ENCODE results near the gene SC5D.

SC5D gene

GRCh38 chr11:121349790-121350189 is 57.2 kb downstream of the SC5D start:
- no peaks in the 10 kb centered on the region for H3K4me1 ChIP-seq
- H3K27me3 ChIP-seq: no peaks in the 10 kb centered on the region; the same call in 1 of the 2 replicates
- no peaks in the 10 kb centered on the region for H3K36me3 ChIP-seq
- H3K4me3 ChIP-seq (ENCODE audit: low read depth, low read length): no peak overlapping the region
- TF ChIP-seq CTCF (IDR thresholded peaks at IDR 0.05; ENCODE audit: low read depth, low read length): no peak
- no peaks in the 10 kb centered on the region for H3K9me3 ChIP-seq
- DNase-seq: no peak

- no peak overlapping the region for H3K4me3 ChIP-seq (ENCODE audit: low read depth, low read length)
- H3K36me3 ChIP-seq: no peaks in the 10 kb centered on the region
- H3K9me3 ChIP-seq: no peaks in the 10 kb centered on the region
- H3K4me1 ChIP-seq: no peaks in the 10 kb centered on the region
- DNase-seq: no peak
- no peak for TF ChIP-seq CTCF (IDR thresholded peaks at IDR 0.05; ENCODE audit: low read depth, low read length)
- no peaks in the 10 kb centered on the region; the same call in 1 of the 2 replicates for H3K27me3 ChIP-seq
These were observed 57.9 kb downstream of the SC5D start for GRCh38 chr11:121350314-121351082.

- H3K4me1 ChIP-seq: no peaks in the 10 kb centered on the region
- H3K4me3 ChIP-seq (ENCODE audit: low read depth, low read length): no peak overlapping the region
- no peak for TF ChIP-seq CTCF (IDR thresholded peaks at IDR 0.05; ENCODE audit: low read depth, low read length)
- DNase-seq: no peak
- no peaks in the 10 kb centered on the region; the same call in 1 of the 2 replicates for H3K27me3 ChIP-seq
- H3K9me3 ChIP-seq: no peaks in the 10 kb centered on the region
- H3K36me3 ChIP-seq: no peaks in the 10 kb centered on the region
These were observed 58.6 kb downstream of the SC5D start for GRCh38 chr11:121351083-121351630.

GRCh38 chr11:121352251-121352891 is 59.8 kb downstream of the SC5D start:
- TF ChIP-seq CTCF (IDR thresholded peaks at IDR 0.05; ENCODE audit: low read depth, low read length): no peak
- H3K4me3 ChIP-seq (ENCODE audit: low read depth, low read length): no peak overlapping the region
- H3K27me3 ChIP-seq: no peaks in the 10 kb centered on the region; the same call in 1 of the 2 replicates
- H3K36me3 ChIP-seq: no peaks in the 10 kb centered on the region
- H3K4me1 ChIP-seq: no peaks in the 10 kb centered on the region
- no peaks in the 10 kb centered on the region for H3K9me3 ChIP-seq
- no peak for DNase-seq

GRCh38 chr11:121354192-121354591 is 61.6 kb downstream of the SC5D start:
- H3K4me3 ChIP-seq (ENCODE audit: low read depth, low read length): no peak overlapping the region
- H3K27me3 ChIP-seq: no peaks in the 10 kb centered on the region; the same call in 1 of the 2 replicates
- DNase-seq: no peak
- TF ChIP-seq CTCF (IDR thresholded peaks at IDR 0.05; ENCODE audit: low read depth, low read length): no peak
- no peaks in the 10 kb centered on the region for H3K4me1 ChIP-seq
- H3K9me3 ChIP-seq: no peaks in the 10 kb centered on the region
- H3K36me3 ChIP-seq: no peaks in the 10 kb centered on the region

GRCh38 chr11:121356357-121356756 is 63.8 kb downstream of the SC5D start:
- Histone ChIP-seq H3K4me3 (ENCODE audit: low read depth, low read length) (no peak overlapping the region), H3K27me3 (no peaks in the 10 kb centered on the region), H3K4me1 (no peaks in the 10 kb centered on the region), H3K36me3 (no peaks in the 10 kb centered on the region), H3K9me3 (no peaks in the 10 kb centered on the region)
- no peak for TF ChIP-seq CTCF (IDR thresholded peaks at IDR 0.05; ENCODE audit: low read depth, low read length)
- DNase-seq: no peak
